ENCODE results near the gene MACROD2. TPM values are rescaled to one million over a fixed set of nuclear protein-coding genes. Genes with fewer than 3 reads are reported as not detected.

Gene MACROD2
- total RNA-seq, 1 donor from 2014 or later, result 47.7 TPM

DNA sequence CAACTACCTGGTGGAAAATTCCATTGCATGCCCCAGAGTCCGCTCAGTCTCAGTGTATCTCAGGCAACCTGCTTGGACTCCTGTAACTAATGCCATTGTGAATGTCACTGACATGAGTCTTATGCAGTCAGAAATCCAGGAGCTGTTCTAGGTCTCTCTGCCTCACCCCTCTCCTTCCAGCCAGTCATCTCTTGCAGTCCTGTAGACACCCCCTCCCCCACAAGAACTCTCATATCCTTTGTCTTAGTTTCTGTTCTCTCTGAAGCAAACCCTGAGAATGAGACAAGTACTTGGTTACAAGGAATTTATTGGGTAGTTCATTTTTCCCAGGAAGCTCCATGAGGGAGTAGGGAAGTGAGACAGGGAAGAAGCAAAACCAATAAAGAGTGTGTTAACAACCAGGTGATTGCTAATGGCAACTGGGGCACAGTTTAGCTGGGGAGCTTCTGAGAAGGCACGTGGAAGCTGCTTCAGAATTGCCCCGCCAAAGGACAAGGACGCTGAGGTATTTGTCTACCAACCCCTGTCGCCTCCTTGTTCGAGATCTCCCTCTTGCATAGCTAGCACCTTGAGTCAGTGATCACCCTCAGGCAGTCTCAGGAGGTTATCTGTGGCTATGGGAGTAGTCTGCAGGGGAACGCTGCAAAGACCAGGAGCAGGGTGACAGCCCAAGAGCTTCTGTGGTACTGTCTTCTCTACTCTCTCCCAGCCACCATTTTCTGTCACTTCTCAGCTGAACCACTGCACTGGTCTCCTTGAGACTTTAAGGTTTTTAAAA is 1253.5 kb downstream of the MACROD2 start:
- FAIRE-seq (no peak), DNase-seq (ENCODE audit: low spot score in 2 of 2) (no peak)

DNA sequence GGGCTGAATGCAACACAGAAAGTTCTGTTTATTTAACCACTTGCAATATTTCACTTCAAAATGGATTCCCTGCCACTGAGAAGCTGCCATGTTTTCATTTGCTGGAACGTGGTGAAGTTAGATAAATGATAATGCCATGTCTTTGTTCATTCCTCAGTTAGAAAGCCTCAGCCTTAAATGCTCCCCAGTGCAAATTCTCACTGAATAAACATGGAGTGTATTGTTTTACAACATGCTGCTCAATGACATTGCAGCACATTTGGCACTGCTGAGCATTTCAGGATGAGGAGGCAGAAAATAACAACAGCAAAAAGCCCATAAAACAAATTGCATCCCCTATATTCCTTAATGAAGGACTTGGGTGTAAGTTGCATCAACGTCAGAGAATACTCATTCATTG is 1255.9 kb downstream of the MACROD2 start:
- FAIRE-seq (no peak), DNase-seq (ENCODE audit: low spot score in 2 of 2) (no peak)

DNA sequence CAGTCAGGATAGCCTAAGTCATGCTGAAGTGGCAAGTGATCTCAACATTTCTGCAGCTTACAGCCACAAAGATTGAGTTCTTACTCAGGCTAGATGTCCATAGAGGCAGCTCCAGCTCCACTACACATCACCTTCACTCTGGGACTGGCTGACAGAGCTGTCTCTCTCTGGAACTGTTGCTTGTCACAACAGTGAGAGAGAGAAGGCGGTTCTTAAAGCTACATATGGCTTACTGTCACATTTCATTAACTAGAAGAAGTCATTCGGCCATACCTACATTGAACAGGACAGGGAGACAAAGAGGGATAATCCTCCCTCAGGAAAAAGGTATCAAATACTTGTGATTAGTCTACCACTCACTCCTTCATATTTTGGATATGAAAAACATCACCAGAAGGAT is 1257.0 kb downstream of the MACROD2 start:
- FAIRE-seq (no peak), DNase-seq (ENCODE audit: low spot score in 2 of 2) (no peak)

DNA sequence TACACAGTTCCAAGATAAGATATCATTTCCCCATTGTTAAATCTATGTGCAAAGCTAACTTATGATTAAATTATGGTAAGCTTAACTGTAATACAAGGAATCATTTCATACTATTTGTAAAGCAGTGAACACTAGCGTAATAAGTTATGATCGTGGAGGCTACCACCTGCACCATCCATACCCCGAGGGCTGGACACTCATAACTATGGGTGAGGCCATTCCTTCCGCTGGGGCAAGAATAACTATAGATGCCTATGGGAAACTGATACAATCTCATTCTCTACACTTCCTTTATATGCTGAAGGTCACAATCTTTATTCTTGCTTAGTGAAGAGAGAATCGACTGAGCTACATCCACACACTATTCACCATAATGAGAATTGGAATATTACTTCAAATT is 1258.1 kb downstream of the MACROD2 start:
- DNase-seq (ENCODE audit: low spot score in 2 of 2) (no peak), FAIRE-seq (no peak)

DNA sequence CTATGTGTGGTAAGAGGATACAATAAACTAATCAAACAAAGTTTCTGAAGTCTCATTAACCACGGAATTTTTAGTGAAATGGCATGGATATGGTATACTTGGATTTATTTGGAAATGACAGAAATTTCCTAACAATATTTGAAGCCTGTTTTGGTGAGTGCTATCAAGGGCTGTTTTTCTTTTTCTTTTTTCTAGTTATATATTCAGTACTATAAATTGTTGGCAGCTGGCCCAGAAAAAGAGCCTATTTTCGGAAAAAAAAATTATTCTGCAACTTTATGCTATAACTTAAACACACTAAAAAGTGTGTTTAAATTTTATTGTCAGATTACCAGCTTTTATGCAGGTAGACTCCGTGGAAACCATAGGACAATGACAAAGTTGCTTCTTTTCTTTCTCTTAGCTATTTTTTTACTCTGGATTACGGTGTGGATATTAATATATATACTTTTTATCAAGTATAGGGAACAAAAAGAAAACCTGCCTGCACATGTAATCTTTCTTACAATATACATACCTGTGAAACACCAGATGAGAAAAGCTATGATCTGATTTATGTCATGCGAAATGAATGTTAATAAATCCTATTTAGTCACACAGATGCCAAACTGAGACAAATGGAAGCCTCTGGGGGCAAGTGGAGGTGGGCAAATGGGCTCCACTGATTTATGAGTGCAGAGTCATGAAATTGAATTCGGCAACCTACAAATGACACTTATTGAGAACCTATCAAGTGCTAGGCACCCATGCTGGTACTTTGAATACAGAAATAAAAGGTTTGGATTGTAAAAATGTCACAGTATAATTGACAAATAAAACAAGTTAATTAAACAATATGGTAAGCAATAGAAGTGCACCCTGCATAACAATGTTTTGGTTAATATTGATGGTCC is 1261.6 kb downstream of the MACROD2 start:
- no peak for DNase-seq (ENCODE audit: low spot score in 2 of 2)
- no peak for FAIRE-seq

DNA sequence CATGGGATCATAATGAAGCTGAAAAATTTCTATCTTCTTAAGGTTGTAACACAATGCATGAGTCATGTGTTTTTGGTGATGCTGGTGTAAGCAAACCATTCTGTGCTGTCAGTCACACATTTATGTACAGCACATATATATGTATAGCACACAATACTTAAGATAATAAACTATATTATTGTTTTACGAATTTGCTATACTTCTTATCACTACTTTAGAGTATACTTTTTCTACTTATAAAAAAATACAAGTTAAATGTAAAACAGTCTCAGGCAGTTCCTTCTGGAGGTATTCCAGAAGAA is 1262.2 kb downstream of the MACROD2 start:
- no peak for FAIRE-seq

DNA sequence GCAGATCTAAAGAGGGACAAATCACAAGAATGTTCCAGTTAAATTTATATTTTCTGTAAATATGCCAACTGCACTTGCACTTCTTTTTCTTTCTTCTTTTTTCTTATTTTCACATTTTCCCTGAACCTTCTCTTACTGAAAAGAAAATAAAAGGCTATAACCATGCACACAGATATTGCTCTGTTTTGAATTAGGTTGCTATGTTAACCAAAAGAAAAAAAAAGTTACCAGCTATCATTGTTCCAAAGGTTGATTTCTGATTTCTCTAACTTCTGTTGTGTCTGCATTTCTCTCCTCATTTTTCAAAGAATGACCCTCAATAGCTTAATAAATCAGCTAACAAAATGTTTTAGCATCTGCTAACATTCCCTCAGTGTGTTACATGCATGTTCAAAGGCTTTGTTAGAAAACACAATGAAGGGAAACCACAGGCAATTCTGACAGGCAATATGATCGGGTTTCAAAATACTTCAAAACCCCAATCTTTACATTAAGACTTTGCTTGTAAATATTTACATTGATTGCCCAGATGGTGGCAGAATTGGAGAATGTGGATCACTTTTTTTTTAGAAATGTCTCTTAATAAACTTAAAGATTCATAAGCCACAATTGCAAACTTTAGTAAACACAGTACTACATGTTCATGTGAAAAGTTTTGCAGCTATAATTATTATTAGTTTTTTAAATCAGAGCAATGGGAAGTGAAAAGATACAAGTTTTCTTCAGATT is 1270.4 kb downstream of the MACROD2 start:
- DNase-seq (ENCODE audit: low spot score in 2 of 2) (no peak), FAIRE-seq (no peak)

More for the DNA sequence above, 1262.2 kb downstream of the MACROD2 start:
- no peak for DNase-seq (ENCODE audit: low spot score in 2 of 2)

DNA sequence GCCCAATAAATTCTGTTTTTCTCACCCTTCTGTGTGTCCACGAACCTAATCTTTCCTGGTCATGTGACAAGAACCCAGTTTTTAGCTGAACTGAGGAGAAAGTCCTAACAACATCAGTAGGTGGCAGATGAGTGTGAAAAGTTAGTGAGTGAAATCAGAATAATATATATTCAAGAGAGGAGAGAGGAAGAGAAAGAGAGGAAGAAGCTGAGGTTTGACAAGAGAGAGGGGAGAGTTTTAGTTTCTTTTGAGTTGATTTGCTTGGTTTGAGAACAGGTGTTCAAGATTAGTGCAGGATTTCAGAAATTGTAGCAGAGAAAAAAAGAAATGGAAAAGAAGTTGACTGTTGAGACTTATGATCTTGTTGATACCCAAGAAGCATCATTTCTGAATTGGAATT is 1272.6 kb downstream of the MACROD2 start:
- no peak for FAIRE-seq
- DNase-seq (ENCODE audit: low spot score in 2 of 2), result no peak

DNA sequence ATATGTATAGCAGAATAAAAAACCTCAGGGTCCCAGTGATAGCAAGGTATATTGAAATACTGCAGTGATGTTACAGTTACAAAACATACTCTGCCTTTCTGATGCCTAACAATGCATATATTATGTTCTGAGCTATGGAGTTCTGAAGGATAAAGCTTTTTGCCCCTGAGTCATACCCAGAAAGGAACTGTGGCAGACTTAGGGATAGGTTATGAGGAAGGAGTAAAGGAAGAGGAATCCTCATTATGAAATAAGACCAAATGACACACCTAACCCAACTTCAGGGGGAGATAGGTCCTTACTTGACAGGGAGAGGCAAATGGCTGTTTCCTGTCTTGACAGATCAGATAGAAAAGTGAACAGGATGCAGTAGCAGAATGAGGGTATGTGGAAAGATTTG is 1282.7 kb downstream of the MACROD2 start:
- DNase-seq (ENCODE audit: low spot score in 2 of 2), result no peak
- no peak for FAIRE-seq

DNA sequence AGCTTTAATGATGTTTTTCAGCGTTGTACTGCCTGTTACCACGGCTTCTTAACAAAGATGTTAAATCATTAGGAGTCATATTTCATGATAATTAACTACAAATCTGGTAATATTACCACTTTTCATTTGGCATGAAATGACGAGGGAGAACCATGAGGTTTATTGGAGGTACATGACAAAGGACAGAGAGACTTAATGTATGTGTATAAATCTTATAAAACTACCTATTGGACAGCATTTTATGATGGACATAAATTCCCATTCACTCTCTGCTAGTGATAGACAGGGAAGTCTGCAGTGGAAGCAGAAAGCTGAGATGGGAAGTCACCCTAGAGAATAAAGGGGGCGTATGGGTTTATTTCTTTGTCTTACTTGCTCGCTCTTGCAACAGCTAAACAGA is 1292.0 kb downstream of the MACROD2 start:
- no peak for FAIRE-seq

DNA sequence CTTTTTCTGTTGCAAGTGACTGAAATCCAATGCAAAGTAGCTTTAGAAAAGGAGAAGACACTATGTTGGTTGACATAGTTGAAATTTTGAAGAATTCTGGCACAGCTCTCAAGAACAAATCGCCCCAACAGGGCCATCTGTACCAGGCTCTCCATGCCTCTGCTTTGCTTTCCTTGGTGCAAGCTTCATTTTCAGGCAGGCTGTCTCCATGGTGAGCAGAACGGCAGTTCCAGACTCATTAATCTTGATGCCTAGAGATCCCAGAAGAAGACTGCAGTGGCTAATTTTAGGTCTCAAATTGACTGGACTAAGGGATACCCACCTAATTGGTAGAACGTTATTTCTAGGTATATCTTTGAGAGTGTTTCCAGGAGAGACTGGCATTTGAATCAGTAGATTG is 1292.8 kb downstream of the MACROD2 start:
- FAIRE-seq, result no peak
- no peak for DNase-seq (ENCODE audit: low spot score in 2 of 2)

More for the DNA sequence above, 1292.0 kb downstream of the MACROD2 start:
- DNase-seq (ENCODE audit: low spot score in 2 of 2), result no peak

DNA sequence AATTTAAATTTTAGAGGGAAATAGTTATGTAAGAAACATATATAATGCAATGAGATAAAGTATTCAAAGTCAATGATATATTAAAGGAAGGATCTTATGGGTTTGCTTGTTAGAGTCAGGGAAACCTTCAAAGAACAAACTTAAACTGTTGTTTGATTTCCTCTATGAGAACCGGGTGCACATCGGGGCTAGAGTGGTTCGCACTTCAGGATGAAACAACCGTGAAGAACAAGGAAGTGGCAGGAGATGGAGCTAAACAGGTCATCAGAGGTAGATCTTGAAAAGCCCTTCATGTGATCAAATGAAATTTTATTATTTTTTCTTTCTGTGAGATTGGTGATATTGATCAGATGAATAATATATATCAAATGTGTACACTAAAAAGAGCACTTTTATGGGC is 1294.0 kb downstream of the MACROD2 start:
- DNase-seq (ENCODE audit: low spot score in 2 of 2) (no peak), FAIRE-seq (no peak)

DNA sequence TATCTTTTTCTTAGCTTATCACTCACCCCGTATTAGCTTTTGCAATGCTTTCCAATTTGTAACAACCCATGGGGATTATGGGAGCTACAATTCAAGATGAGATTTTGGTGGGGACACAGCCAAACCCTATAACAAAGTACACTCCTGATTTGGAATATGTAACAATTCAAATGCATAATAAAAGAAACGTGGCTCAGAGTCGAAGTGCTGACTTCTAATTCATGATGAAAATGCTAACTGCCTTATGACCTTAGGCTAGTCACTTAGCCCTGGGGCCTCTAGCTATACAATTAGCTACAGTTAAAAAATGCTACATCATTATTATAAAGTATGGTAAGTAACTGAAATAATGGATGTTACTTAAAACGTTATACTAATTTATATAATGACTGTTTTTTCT is 1297.1 kb downstream of the MACROD2 start:
- no peak for DNase-seq (ENCODE audit: low spot score in 2 of 2)
- FAIRE-seq, result no peak

DNA sequence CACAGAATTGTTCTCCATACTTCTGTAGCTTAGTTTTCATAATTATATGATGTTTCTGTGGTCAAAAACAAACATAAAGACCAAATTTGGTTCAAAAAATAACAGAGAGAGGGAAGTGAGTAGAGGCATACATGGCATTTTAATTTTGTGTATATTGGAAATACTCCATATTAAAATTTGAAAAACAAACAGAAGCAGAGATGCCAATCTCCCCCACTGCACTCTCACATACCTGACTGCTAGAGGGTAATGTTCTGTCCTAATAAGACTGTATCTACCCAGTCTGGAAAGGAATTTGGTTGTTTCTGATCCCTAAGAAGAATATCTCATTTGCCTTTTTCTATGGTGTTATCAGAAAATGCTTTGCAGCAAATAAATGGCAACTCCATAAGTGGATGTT is 1301.1 kb downstream of the MACROD2 start:
- DNase-seq (ENCODE audit: low spot score in 2 of 2) (no peak), FAIRE-seq (no peak)

DNA sequence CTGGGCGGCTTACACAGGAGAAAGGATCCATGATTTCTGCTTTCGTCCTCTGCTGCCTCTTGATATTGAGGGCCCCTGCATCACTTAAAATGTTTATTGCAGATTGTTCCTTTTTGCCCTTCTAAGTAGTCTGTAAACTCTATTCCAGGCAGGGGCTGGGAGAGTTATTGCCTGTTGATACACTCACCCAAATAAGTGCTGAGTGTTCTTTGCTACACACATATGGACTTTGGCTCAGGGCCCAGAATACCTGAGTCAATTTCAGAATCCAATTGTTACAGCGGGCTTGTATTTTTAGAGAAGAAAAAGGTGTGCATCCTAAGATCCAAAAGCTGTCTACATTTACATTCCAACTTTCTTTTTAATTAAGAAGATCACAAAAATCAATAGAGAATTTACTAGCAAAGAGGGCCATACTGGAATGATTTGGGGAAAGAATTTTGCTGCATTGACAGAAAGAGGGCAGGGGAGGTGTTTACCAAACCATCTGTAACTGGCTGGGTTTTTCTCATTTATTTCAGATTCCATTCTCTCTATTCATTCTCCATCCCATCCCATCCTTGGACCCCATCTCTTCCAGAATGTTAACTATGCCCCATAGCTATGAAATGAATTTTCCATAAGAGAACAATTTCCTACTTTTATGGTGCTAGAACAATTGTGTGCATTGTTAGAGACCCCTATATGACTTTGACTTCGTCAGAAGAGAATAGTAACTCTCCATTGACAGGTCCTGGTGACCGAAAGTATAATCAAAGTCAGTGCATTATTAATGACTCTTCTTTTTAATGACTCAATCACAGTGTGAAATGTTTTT is 1302.0 kb downstream of the MACROD2 start:
- no peak for DNase-seq (ENCODE audit: low spot score in 2 of 2)
- FAIRE-seq, result no peak

DNA sequence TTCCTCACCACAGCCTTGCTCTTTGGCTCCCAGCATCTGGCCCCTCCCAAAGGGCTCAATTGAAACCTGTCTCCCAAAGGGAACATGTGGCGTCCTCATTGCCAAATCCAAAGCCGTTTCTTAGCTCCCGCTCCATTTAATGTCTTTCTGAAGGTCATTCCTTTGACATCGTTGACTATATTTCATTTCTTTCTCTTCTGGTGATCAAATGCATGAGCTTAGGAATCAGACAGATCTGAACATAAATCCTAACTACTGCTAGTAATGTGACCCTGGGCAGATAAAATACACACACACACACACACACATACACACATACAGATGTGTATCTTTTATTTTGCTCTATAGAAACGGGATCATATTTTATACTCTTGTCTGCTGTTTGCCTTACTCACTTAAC is 1306.8 kb downstream of the MACROD2 start:
- FAIRE-seq (no peak), DNase-seq (ENCODE audit: low spot score in 2 of 2) (no peak)

DNA sequence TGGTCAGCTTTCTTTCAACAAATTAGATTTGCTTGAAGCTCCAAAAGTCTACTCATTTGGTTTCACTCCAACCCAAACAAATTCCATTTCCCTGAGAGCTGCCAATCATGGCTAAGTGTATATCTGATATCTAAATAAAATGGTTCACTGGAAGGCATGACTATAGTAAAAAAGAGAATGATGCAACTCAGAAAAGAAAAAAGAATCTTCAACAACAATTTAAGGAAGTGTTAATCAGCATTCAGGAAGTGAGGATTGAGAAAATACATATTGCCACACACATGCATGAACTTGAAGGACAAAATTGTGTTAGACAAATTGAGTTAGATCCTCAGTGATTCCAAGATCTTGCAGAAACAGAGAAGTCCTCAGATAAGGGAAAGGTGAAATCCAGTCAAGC is 1315.0 kb downstream of the MACROD2 start:
- FAIRE-seq (no peak), DNase-seq (ENCODE audit: low spot score in 2 of 2) (no peak)

DNA sequence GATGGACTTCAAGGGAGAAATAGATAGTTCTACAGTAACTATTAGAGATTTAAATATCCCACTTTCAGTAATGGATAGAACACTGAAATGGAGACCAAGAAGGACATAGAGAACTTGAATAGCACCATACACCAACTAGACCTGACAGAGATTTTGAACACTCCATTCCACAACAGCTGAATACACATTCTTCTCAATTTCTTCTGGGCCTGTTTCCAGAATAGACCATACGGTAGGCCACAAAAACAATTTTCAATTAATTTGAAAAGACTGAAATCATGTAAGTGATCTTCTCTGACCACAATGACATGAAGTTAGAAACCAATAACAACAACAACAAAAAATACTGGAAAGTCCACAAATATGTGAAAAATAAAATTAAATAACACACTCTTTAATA is 1321.2 kb downstream of the MACROD2 start:
- DNase-seq (ENCODE audit: low spot score in 2 of 2), result no peak
- FAIRE-seq, result no peak

DNA sequence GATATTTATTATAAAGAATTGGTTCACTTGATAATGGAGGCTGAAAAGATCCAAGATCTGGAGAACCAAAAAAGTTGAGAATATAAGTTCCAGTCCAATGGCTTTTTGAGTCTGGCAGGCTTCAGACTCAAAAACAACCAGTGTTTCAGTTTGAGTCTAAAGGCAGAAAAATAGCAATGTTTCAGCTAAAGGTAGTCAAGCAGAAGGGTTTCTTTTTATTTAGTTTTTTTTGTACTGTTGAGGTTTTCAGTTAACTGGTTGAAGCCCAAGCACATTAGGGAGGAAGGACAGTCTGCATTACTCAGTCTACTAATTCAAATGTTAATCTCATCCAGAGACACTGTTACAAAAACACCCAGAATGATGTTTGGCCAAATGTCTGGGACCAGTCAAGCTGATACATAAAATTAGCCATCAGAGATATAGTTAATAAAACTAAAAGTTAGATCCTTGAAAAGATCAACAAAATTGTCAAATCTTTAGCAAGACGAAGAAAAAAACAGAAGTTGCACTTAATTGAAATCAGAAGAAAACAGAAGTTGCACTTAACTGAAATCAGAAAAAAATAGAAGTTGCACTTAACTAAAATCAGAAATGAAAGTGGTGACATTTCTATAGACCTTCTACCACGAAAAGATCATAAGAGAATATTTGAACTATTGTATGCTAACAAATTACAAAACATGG is 1322.4 kb downstream of the MACROD2 start:
- no peak for FAIRE-seq

DNA sequence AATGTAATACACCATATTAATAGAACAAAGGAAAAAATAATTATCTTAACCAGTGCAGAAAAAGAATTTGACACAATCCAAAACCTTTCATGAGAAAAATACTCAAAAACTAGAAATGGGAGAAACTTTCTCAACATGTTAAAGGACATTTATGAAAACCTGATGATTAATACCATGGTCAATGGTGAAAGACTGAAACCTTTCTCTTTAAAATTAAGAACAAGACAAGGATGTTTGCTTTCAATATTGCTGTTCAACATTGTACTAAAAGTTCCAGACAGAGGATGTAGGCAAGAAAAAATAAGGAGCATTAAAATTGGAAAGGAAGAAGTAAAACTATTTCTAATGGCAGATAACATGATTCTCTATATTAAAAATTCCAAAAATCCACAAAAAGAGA is 1323.4 kb downstream of the MACROD2 start:
- FAIRE-seq, result no peak

More for the DNA sequence above, 1322.4 kb downstream of the MACROD2 start:
- no peak for DNase-seq (ENCODE audit: low spot score in 2 of 2)

More for the DNA sequence above, 1323.4 kb downstream of the MACROD2 start:
- no peak for DNase-seq (ENCODE audit: low spot score in 2 of 2)
